NCI-H510A (cell line): Measurements from ENCODE around the gene PGGT1B.
"Not testable (repeated sequence)": the region's sequence is repeated elsewhere in the genome, so short reads cannot be mapped to it uniquely, and the experiment has no call there.

ENCODE experiments used
- DNase-seq: peaks from one replicate; lab custom pipeline; 2025; lab: John Stamatoyannopoulos, UW

PGGT1B gene

GRCh38 chr5:115260248-115260647, 2.4 kb downstream of the PGGT1B start:
- DNase-seq: no peak

- no peak for DNase-seq
These were observed 4.7 kb downstream of the PGGT1B start for GRCh38 chr5:115257981-115258380.

- DNase-seq: not testable (repeated sequence)
These were observed 13.3 kb downstream of the PGGT1B start for GRCh38 chr5:115249379-115249778.

GRCh38 chr5:115246361-115246991, 16.2 kb downstream of the PGGT1B start:
- no peak for DNase-seq

GRCh38 chr5:115243412-115243811, 19.3 kb downstream of the PGGT1B start:
- DNase-seq: no peak

GRCh38 chr5:115241881-115242642, 20.6 kb downstream of the PGGT1B start:
- no peak for DNase-seq

GRCh38 chr5:115237066-115237465, 25.6 kb downstream of the PGGT1B start:
- no peak for DNase-seq

- DNase-seq: no peak
These were observed 26.1 kb downstream of the PGGT1B start for GRCh38 chr5:115236599-115236998.

GRCh38 chr5:115231598-115231997, 31.1 kb downstream of the PGGT1B start:
- no peak for DNase-seq

GRCh38 chr5:115229606-115230005, 33.1 kb downstream of the PGGT1B start:
- DNase-seq: no peak

GRCh38 chr5:115227281-115227680, 35.4 kb downstream of the PGGT1B start:
- no peak for DNase-seq

- no peak for DNase-seq
These were observed 48.1 kb downstream of the PGGT1B start for GRCh38 chr5:115214541-115214940.

GRCh38 chr5:115209279-115209678, 53.4 kb downstream of the PGGT1B start:
- DNase-seq: no peak

GRCh38 chr5:115202952-115203351, 59.7 kb downstream of the PGGT1B start:
- DNase-seq: no peak

- DNase-seq: no peak
These were observed 66.5 kb downstream of the PGGT1B start for GRCh38 chr5:115196161-115196560.

- DNase-seq: no peak
These were observed 68.0 kb downstream of the PGGT1B start for GRCh38 chr5:115194676-115195075.

- no peak for DNase-seq
These were observed 69.4 kb downstream of the PGGT1B start for GRCh38 chr5:115193295-115193694.

- no peak for DNase-seq
These were observed 70.6 kb downstream of the PGGT1B start for GRCh38 chr5:115192098-115192497.

GRCh38 chr5:115191474-115192031, 71.1 kb downstream of the PGGT1B start:
- DNase-seq: no peak

GRCh38 chr5:115190388-115190787, 72.3 kb downstream of the PGGT1B start:
- DNase-seq: no peak

- no peak for DNase-seq
These were observed 72.8 kb downstream of the PGGT1B start for GRCh38 chr5:115189866-115190265.

GRCh38 chr5:115186794-115187193, 75.9 kb downstream of the PGGT1B start:
- no peak for DNase-seq

- DNase-seq: no peak
These were observed 77.9 kb downstream of the PGGT1B start for GRCh38 chr5:115184770-115185169.
